Stimulated activated CD4-positive, alpha-beta T cell treated with anti-CD3 and anti-CD28 coated beads, TNF-alpha, amount 100 ng/mL, for 24 hours (primary cell): Measurements from ENCODE around the gene GRB7.
"Not testable (repeated sequence)": the region's sequence is repeated elsewhere in the genome, so short reads cannot be mapped to it uniquely, and the experiment has no call there.

Source experiments
- DNase-seq, 3 experiments: peaks; one replicate each; pipeline ENCODE4 v3.0.0-alpha.2; 2020; ENCODE audit warnings: low read depth in 3 of 3

Gene GRB7

DNA sequence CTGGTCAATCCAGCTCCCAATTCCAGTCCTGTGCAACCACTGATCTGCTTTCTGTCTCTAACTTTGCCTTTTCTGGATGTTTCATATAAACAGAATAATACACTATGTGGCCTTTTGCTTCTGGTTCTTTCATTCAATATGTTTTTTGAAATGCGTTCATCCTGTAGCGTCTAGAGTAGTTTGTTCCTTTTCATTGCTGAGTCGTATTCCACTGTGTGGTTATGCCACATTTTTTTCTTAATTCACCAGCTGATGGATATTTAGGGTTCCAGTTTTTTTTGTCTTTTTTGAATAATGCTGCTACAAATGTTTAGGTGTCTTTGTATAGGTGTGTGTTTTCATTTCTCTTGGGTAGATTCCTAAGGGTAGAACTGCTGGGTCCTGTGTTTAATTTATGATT, 5.2 kb upstream of the GRB7 start:
- no peak for DNase-seq

DNA sequence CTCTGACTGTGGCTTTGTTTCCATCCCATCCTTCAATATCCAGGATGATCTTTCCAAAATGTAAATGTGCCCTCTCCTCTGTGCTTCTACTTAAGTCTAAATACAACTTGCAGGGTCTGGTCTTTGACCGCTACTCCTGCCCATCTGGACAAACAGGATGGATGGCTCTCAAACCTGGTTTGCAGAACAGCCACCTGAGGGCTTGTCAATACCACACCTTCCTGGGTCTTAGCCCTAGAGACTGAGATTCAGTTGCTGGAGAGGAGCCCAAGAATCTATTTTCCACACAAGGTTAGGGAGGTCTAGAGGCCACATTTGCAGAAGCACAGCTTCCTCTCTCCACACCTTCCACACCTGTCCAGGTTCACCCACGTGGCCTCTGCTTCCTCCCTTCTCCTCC, 1.9 kb upstream of the GRB7 start:
- no peak for DNase-seq

DNA sequence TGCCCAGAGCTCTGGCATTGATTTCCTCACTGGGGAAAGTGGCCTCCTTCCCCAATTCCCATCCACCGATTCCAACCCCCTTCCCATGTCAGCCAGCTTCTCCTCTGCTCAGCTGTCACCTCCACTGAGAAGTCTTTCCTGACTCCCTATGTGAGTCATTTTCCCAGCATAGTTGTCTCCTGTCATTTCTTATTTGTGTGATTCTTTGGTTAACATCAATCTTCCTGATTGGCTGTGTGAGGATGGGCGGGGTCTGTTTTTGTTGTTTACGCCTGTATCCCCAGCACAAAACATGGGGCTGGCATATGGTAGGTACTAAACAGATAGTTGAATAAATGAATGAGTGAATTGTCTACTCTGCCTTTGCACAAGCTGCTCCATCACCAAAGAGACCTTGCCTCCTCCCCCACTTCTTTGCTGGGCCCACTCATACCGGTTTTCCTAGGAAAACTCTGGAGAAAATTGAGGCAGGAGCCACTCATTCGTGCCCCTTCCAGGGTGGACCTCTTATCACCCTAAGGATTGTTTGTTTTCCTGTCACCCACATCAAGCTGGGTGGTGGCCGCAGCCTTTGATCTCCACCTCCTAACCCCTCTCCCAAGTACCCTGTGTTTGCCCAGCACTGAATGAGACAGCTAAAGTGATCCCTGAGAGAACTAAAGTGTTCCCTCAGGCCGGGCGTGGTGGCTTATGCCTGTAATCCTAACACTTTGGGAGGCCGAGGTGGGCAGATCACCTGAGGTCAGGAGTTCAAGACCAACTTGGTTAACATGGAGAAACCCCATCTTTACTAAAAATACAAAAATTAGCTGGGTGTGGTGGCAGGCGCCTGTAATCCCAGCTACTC, 1.2 kb upstream of the GRB7 start:
- no peak for DNase-seq

DNA sequence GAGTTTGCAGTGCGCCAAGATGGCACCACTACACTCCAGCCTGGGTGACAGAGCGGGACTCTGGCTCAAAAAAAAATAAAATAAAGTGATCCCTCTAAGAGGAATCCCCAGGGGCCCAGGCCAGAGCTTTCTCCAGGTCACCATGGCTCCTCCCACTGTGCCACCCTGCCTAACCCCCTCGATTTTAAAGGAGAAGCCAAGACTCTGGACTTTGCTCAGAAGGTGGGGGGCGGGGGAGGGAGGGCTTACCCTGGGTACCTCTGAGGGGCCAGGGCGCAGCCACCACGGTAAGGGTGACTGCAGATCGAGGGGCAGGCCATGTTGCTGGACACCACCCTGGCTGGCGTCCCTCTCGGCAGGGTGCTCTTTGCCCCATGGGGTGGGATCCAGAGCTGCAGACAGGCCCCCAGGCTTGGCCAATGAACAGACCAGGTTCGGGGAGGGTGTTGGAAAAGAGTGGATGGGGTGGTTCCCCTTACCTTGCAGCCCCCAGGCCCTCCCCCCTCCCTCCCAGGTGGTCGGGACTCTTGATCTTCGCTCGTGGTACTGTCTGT, 455 bp upstream of the GRB7 start:
- no peak for DNase-seq

DNA sequence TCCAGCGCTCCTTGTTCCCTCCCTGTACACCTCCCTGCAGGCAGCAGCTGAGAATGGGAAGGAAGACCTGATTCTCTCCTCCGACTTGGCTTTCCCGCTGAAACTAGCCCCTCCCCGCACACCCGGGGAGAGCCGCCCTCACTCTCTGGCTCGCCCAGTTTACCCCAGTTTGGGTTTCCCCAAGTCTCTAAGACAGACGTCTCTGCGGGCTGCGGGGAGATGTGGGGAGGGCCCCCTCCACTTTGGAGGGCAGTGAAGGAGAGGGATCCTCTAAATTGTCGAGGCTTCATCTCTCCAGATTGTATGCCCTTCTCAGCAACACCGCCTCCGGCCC, 797 bp downstream of the GRB7 start:
- peak in 2 of 3 experiments; percentile 24 to 65 for DNase-seq

DNA sequence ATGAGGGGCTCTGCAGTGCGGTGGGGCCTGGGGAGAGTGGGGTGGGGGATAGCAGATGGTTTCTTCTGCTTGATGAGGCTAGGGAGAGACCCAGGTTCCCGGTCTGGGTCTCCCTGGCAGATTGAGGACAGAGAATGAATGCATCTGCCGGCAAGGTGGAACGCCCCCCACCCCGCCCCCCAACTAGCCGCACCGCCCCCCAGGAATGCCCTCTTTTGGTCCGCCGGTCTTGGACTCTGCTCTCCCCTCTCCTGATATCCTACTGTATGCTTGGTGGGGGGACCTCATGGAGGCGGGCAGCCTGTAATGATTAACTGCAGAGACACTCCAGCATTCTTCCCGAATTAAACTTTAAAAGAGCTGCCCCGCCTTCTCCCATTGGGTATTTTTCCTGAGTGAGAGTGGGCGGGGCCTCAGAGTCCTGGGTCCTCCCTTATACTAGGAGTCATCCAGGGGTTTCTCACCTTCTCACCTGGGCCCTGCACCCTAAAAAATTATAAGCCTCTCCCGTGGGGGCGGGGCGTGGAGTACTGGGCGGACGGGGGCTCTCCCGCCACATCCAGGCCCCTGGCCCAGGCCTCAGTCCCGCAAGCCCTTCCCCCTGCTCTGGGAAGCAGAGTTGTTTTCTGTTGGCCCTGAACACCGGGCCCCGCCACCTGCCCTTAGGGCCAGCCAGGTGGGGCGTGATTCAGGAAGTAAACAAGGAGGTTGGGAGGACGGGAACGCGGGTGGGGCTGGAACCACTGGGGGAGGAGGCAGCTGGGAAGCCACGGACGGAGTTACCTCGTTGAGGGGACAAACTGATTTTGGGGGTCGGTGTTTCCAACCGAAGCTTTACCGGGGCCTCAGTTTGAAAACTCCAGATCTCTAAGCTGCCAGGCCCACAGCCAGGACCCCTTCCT, 1.5 kb downstream of the GRB7 start:
- no peak for DNase-seq

DNA sequence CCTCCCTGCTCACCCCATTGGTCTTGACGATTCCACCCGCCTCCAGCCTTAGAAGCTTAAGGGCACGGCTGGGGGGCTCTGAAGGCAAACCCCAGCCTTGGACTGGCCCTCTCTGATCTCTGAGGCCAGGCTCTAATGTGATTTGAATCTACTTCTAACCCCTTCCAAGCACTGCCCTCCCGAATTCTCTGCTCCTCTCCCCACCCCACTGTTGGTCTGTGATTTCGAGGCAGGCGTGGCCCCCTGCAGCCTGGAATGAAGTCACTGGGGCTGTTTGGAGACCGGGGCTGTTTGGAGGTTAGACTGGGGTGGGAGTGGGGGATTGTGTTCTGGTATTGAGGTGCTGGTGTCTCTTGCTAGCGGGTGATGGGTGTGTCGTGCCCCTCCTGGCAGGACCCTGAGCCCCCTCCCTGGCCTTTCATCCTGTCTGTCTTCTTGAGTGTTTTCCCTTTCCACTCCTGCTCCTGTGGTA, 2.2 kb downstream of the GRB7 start:
- DNase-seq: no peak

DNA sequence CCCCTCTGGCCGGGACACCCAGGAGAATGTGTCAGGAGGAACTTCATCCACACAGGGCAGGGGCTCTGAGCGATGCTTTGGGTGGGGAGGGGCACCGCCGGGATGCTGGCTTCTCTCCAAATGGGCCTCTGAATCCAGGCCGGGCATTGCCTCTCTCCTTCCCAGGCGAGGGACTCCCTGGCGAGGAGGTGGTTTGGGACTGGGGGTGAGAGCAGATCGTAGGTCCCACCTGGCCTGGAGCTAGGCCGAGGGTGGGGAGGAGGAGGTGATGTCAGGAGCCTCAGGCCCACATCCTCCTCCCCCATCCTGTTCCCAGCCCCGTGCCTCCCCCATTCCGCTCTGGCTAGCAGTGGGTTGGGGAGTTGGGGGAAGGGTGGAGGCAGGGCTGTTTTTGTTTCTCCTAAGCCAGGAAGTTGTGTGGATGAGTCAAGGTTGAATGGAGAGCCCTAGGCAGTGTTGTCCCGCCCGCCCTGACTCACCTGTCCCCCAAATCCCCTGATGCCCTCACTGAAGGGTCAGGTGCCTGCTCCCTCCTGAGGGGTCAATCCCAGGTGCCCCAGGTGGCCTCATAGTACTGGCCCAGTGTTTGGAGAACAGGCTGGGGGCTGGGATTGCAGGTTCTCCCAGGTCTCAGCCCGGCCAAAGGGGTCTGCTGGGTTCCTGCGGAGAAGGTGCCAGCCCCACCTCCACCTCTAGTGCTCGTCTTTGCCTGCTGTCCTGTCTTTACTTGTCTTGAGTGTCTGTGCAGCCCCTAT, 2.8 kb downstream of the GRB7 start:
- no peak for DNase-seq

DNA sequence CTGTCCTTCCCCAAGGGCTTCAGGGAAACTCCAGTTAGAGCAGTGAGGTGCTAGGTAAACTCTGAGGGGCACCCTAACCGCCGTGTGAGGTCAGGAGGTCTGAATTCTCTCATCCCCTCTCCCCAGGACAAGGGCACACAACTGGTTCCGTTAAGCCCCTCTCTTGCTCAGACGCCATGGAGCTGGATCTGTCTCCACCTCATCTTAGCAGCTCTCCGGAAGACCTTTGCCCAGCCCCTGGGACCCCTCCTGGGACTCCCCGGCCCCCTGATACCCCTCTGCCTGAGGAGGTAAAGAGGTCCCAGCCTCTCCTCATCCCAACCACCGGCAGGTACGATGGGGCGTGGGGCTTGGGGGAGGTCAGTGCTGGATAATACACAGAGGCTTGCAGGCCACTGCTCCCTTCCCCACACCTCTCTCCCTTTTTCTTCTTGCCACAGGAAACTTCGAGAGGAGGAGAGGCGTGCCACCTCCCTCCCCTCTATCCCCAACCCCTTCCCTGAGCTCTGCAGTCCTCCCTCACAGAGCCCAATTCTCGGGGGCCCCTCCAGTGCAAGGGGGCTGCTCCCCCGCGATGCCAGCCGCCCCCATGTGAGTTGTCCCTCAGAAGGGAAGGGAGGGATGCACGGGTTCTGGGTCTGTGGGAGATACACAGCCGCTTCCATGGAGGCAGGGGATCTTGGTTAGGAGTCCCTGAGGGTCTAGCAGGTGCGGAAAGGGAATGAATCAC, 4.6 kb downstream of the GRB7 start:
- no peak for DNase-seq

DNA sequence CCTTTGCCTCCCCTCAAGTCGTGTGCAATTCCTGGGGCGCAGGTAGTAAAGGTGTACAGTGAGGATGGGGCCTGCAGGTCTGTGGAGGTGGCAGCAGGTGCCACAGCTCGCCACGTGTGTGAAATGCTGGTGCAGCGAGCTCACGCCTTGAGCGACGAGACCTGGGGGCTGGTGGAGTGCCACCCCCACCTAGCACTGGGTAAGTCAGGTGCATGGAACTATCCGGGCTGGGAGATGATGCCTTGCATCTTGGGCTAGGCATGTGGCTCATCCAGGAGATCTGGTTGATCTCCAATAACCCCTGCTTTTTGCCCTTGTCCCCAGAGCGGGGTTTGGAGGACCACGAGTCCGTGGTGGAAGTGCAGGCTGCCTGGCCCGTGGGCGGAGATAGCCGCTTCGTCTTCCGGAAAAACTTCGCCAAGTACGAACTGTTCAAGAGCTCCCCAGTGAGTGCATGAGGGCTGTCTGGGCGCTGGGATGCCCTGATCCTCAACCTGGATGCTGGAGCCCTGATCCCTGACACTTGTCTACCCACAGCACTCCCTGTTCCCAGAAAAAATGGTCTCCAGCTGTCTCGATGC, 5.2 kb downstream of the GRB7 start:
- DNase-seq: no peak

DNA sequence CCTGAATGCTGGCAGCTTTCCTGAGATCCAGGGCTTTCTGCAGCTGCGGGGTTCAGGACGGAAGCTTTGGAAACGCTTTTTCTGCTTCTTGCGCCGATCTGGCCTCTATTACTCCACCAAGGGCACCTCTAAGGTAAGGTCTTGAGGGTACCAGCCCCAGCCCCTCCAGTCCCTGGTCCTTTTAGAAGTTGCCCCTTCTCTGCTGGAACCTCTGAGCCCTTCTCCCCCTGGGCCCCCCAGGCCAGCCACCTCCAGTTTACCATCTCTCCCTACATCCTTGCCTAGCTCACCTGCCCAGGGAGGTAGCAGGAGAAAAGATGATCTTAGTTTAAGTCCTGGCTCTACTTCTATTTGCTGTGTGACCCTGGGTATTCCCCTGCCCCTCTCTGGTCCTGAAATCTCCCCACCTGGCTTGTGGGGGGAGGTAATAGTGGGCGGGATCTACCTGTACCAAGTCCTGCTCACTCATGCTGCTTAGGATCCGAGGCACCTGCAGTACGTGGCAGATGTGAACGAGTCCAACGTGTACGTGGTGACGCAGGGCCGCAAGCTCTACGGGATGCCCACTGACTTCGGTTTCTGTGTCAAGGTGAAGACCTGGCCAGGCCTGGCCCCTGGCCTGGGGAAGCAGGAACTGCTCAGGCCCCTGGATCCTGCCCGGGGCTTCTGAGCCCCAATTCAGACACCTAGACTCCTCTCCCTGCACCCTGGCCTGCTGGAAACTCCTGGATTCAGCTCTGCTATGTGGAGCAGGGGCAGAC, 6.5 kb downstream of the GRB7 start:
- DNase-seq: no peak

DNA sequence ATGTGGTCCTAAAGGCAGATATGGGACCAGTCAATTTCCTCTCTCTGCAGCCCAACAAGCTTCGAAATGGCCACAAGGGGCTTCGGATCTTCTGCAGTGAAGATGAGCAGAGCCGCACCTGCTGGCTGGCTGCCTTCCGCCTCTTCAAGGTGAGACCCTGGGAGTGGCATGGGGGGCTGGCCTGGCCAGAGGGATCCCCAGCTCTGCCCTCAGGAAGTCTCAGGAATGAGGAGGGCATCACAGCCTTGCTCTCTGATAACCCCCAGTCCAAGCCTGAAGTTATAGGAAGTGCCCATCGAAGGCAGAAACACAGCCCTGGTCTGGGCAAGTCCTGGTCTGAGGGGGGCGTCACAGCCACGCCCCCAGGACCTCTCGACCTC, 7.1 kb downstream of the GRB7 start:
- DNase-seq: no peak

DNA sequence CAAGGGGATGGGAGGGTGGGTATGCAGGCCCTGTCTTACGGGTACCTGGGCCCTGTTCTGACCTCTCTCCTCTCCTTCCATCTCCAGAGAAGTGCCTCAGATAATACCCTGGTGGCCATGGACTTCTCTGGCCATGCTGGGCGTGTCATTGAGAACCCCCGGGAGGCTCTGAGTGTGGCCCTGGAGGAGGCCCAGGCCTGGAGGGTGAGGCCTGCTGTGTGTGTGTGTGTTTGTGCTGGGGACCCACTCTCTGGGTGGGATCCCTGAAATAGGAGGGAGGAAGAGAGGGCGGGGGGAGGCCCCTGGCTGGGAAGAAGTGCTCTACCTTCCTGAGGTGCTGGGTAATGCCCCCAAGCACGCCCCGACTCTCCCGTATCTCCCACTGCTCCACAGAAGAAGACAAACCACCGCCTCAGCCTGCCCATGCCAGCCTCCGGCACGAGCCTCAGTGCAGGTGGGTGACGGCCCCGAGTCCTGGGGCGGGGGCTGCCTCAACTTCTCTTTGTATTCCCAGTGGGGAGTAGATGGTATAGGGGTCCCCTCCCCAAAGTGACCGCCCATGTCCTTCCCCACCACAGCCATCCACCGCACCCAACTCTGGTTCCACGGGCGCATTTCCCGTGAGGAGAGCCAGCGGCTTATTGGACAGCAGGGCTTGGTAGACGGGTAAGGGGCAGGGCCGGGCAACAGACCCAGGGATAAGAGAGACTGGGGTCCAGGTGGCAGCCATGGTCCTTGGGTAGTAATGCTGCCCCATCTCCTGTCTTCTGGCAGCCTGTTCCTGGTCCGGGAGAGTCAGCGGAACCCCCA, 7.8 kb downstream of the GRB7 start:
- DNase-seq: no peak

DNA sequence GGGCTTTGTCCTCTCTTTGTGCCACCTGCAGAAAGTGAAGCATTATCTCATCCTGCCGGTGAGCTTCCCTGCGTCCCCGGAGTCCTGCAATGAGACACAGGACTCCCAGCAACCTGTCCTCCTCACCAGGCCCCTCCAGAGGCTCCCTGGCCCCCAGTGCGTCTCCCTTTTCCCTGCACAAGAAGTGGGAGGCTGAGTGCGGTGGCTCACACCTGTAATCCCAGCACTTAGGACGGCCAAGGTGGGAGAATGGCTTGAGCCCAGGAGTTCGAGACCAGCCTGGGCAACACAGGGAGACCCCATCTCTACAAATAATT, 8.4 kb downstream of the GRB7 start:
- DNase-seq: no peak

DNA sequence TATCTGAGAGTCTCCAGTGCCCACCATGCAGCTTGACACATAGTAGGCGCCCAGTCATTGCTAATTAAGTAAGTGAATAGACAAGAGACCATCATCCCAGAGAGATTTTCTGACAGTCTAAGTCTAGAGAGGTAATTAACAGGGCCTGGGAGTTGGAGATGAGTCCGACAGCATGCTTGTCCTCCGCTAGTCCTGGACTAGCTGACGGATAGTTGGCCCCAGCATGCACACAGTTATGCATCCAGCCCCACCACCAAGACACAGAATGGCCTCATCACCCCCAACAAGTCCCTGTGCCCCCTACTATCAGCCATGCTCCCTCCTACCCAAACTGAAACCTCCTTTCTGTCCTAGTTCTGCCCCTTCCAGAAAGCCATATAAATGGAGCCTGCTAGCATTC, 10.0 kb downstream of the GRB7 start:
- DNase-seq: no peak

DNA sequence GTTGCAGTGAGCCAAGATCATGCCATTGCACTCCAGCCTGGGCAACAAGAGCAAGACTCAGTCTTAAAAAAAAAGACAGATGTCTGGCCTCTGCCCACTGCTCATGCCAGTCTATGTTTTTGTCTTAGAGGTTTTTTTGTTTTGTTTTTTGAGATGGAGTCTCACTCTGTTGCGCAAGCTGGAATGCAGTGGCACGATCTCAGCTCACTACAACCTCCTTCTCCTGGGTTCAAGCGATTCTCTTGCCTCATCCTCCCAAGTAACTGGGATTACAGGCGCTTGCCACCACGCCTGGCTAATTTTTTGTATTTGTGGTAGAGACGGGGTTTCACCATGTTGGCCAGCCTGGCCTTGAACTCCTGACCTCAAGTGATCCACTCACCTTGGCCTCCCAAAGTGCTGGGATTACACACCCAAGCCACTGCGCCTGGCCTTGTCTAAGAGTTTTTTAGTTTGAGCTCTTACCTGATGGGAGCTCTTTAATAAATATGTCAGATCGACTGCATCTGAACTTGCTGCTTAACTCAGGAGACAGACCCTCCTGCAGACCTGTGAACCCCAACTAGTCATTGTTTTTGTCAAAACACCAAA, 10.8 kb downstream of the GRB7 start:
- DNase-seq: not testable (repeated sequence)

DNA sequence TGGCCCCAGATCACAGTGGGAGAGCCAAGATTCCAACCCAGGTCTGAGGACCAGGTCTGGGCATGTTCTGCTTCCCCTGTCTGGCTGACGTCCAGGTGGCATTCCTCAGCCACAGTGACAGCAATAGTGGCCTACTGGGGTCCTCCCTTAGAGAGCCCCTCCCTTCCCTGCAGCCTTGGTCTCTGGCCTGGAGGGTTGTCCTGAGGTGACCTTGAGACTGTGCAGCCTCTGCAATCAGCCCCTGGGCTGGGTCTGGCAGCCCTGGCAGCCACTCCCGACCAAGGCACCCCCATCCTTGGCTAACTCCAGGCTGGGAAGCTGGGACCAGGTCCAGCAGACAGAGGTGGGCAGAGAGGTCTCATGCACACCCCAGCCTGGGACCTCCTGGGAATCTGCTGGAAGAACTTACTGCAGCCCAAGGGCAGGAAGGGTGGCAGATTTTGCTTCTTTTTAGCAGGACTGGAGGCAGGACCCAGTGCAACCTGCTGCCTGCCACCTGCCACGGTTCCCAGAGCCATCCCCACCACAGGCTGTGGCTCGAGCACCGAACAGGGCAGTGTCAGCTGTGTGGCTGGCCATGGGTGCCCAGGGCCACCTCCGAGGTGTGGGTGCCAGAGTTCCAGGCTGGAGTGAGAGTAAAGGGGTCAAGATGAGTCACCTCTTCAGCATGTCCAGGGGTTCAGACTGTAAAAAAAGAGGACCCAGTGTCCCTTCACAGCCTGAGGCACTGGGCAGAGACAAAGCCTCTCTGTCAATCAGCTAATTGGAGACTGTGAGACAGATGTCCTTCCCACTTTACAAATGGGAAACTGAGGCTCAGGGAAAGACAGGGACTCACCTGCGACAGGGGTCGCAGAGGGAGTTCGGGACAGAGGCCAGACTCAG, 12.6 kb downstream of the GRB7 start:
- DNase-seq: no peak

DNA sequence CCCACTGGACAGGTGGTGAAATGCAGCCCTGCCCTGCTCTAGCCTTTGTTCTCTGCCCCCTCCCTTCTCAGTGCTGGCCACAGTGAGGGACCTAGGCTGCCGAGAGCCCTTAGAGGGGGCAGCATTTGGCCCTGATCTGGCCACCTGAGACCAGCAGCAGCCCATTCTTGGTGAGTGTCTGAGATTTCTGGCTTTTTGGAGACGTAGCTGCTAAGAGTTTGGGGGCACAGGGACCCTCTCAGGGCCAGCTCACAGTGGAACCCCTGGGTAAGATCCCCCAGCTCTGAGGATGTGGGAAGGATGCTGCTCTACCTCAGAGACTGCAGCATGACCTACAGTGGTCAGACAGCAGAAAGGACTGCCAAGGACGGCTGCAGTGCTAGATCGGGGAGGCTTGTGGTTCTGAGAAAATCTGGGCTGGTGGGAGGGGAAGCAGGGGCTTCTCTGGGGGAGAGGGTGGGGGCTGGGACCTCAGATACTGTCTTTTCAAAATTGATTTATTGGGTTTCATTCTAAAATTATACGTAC, 13.3 kb downstream of the GRB7 start:
- DNase-seq: no peak
